AG09309 (cell line): ENCODE results near the gene RXRB.
A peak's percentile ranks its signal among the peaks of the same experiment; 100 is the strongest.

Source experiments
- DNase-seq: peaks from one replicate; pipeline ENCODE4 v3.0.0-alpha.2; 2010; ENCODE audit warnings: low read depth
- H3K4me3 ChIP-seq: 2 replicates; pipeline ENCODE4 v1.5.1; 2011; ENCODE audit warnings: mild to moderate bottlenecking, low read depth, low read length, moderate library complexity; ENCODE audit not compliant: control insufficient read depth
- TF ChIP-seq, protein P1 (sequence below): IDR thresholded peaks from 2 replicates; pipeline ENCODE4 v1.5.1; 2011; ENCODE audit warnings: mild to moderate bottlenecking, low read depth, low read length, inconsistent platforms; ENCODE audit not compliant: insufficient read depth, control insufficient read depth; ENCODE audit errors: missing control alignments

The RXRB gene

DNA sequence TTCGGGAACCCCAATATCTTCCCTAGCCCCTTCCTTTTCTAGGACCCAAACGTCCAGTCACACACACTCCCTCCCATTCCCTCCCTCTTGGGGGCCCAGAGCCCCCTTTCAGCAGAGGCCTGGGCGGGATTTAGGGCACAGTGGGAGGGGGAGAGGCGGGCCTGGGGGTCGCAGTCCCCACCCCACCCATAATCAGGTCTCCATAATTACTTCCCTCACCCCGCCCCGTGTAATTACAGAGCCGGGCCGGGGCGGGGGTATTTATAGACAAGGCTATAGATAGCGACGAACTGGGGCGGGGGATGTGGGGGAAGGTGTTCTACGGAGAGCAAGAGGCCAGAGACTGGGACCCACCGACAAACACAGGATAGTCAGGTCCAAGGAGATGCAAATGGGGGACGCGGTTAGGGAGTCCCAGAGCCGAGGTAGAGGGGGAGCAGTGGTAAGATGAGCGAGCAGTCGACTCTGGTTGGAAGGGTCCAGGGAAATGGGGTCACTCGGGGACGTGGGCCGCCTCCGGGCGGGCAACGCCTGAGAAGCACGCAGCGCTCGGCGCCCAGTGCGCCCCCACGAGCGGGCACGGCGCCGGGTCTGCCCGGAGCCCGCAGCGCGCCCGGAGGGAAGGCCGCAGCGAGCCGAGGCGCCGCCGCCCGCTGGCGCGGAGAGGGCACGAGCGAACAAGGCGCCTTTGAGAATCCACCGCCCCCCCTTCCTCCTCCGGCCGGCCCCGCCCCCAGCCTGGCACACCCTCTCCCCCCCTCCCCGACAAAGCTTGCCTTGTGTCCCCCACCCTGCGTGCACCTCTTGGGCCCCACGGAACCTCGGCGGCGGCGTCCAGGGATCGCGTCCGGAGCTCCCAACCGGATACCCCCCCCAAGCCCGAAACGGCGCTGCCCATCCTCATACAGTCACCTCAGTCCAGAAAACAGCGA lies 7.5 kb downstream of the RXRB start:
- DNase-seq, result no peak
- H3K4me3 ChIP-seq, result peak overlapping the region; percentile 30
- TF ChIP-seq, protein P1, sequence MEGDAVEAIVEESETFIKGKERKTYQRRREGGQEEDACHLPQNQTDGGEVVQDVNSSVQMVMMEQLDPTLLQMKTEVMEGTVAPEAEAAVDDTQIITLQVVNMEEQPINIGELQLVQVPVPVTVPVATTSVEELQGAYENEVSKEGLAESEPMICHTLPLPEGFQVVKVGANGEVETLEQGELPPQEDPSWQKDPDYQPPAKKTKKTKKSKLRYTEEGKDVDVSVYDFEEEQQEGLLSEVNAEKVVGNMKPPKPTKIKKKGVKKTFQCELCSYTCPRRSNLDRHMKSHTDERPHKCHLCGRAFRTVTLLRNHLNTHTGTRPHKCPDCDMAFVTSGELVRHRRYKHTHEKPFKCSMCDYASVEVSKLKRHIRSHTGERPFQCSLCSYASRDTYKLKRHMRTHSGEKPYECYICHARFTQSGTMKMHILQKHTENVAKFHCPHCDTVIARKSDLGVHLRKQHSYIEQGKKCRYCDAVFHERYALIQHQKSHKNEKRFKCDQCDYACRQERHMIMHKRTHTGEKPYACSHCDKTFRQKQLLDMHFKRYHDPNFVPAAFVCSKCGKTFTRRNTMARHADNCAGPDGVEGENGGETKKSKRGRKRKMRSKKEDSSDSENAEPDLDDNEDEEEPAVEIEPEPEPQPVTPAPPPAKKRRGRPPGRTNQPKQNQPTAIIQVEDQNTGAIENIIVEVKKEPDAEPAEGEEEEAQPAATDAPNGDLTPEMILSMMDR, result no peak

DNA sequence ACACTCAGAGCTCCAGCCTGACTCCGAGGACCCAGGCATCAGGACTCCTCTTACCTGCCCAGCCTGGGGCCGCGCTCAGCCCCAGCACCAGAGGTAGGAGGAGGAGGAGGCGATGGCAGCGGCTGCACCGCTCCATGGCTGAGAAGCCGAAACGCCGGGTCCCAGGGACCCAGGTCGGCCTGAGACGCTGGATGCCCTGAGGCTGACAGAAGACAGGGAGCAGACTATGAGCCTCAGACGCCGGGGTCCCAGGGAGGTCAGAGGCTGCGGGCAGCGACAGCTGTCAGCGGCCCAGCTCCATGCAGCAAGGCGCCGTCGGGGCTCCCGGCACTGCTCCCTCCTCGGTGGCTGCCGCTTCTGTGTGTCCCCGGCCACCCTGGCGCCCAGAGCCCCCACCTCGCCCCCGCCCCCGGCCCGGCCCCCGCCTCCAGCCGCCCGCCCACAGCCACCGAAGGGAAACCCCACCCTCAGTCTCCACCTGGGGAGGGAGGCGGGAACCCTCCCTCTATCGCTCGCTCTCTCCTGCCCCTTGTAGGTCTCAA lies 8.3 kb downstream of the RXRB start, which contains the start of gene COL11A2:
COL11A2 (minus strand) TSS at position 363 of the 542 bp plus-strand sequence; CDS start at position 136, 227 bp downstream.
- DNase-seq, result no peak
- TF ChIP-seq, protein P1, result no peak
- peak within 1 kb of the TSS; percentile 30 for H3K4me3 ChIP-seq

DNA sequence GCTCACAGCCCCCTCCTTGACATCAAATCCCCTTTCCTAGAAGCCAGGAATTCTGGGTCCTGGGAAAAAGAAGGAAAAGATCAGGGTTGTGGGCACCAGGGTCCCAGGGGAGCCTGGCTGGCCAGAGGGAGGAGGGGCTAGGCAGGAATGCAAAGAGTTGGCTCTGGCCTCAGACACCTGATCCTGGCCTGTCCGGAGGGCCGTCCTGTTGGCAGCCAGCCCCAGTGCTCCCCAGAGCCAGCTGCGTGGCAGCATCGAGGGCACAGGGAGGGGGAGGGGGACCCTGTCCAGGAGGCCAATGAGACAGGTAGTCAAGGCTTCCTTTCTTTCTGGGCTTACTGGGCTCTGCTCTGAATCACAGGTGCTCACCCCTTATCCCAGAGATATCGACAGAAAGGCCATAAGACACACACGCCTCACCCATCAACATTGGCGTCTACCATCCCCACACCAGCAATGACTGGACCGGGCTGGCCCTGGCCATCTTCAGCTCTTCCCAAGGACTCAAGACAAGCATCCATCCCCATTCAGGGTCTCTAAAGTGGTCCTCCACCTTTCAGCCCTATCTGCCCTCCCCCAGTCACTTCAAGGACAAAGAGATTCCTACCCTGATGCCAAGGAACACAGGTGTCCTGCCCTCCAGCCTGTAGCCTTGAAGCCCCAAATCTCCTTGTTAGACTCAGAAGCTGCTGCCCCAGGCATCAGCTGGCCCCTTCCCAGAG lies 8.9 kb downstream of the RXRB start:
- H3K4me3 ChIP-seq, result no peak overlapping the region
- no peak for DNase-seq
- TF ChIP-seq, protein P1, result no peak

DNA sequence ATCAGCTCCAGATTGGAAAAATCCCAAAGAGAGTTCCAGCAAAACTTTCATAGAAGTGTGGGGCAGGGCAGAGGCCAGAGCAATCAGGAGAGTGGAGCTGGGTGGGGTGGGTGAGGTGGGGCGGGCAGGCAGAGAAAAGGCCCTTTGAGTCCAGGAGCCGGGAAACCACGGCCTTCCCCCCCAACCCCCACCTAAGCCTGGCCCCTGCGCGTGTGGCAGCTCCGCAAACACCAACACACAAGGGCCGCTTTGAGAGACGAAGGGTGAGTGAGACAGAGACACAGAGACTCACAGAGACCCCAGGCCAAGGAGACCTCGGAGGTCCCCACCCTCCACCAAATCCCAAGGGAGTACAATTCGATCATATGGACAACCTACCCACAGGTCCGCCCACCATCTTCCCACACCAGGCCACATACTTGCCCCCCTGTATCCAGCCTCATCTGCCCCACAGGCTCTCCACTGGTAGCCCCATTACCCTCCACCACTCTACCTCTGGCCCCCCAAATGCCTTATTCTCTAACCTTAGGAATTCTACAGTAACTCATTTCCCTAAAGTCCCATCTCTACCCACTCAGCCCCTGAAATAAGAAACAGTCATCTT lies 9.9 kb downstream of the RXRB start:
- no peak for DNase-seq
- no peak overlapping the region for H3K4me3 ChIP-seq
- TF ChIP-seq, protein P1, result no peak

DNA sequence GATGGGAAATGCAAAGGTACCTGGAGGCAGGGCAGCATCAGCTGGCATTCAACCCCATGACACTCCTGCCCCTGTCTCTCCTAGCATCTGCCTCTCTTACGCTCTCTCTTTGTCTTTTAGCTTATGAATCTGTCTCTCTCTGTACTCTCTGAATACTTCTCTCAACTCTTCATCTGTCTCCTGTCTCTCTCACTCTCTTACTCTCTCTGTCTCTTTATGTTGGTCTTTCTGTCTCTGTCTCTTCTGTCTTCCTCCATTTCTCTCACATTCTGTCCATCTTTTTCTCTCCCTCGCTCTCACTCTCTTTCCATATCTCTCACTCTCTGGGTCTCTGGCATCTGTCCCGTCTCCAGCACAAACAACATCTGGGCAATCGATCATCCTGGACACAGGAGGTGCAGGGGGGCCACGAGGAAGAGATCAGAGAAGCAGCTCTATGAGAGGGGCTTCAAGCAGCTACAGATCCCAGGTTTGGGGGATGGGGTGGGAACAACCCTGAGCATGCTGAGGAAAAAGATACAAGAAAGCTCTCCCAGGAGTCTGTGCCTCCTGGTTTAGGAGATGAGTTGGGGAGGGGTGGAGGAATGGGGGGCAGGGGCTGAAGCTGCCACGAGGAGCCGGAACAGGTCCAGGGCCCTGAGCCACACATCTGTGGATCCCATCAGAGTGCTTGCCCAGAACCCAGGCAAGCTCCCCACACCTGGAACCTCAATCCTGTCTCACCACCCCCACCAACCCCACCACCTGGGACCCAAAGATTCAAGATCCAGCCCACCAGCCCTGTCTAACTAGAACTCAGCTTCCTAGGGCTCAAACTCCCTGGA lies 10.6 kb downstream of the RXRB start:
- no peak overlapping the region for H3K4me3 ChIP-seq
- DNase-seq, result no peak
- TF ChIP-seq, protein P1, result no peak
